GM23248 (cell line): ENCODE data around the gene TRMT44. TPM values are rescaled to one million over a fixed set of nuclear protein-coding genes. Genes with fewer than 3 reads are reported as not detected.
A peak's percentile ranks its signal among the peaks of the same experiment; 100 is the strongest.

ENCODE experiments used
- DNase-seq: peaks from one replicate; pipeline ENCODE4 v3.0.0-alpha.2; 2015
- H2AFZ ChIP-seq: fragments of 200-600 bp; sonication (generic); 2 replicates; pipeline ENCODE4 v1.6.1; 2016; ENCODE audit warnings: antibody characterized with exemption
- H3F3A ChIP-seq: fragments of 200-600 bp; sonication (generic); 2 replicates; pipeline ENCODE4 v1.6.1; 2016; ENCODE audit warnings: mild to moderate bottlenecking, antibody characterized with exemption, mixed run types; ENCODE audit not compliant: insufficient read depth
- H3K27ac ChIP-seq: fragments of 200-600 bp; sonication (generic); 2 replicates; pipeline ENCODE4 v1.5.1; 2016; ENCODE audit warnings: mild to moderate bottlenecking
- H3K27me3 ChIP-seq: fragments of 200-600 bp; sonication (generic); replicated peaks from 2 replicates; pipeline ENCODE4 v1.6.1; 2016; ENCODE audit warnings: mild to moderate bottlenecking; ENCODE audit not compliant: insufficient read depth
- H3K36me3 ChIP-seq: fragments of 200-600 bp; sonication (generic); 2 replicates; pipeline ENCODE4 v1.6.1; 2016; ENCODE audit warnings: low read depth, mild to moderate bottlenecking
- H3K4me1 ChIP-seq: fragments of 200-600 bp; sonication (generic); 2 replicates; pipeline ENCODE4 v1.6.1; 2016; ENCODE audit warnings: mild to moderate bottlenecking; ENCODE audit not compliant: insufficient read depth
- H3K4me2 ChIP-seq: fragments of 200-600 bp; sonication (generic); one replicate; pipeline ENCODE4 v1.6.1; 2016; ENCODE audit warnings: mild to moderate bottlenecking; ENCODE audit not compliant: unreplicated experiment
- H3K4me3 ChIP-seq: fragments of 200-600 bp; sonication (generic); 2 replicates; pipeline ENCODE4 v1.5.1; 2016; ENCODE audit warnings: mild to moderate bottlenecking
- H3K79me2 ChIP-seq: fragments of 200-600 bp; sonication (generic); 2 replicates; pipeline ENCODE4 v1.6.1; 2016; ENCODE audit warnings: mild to moderate bottlenecking; ENCODE audit not compliant: insufficient read depth
- H3K9ac ChIP-seq: fragments of 200-600 bp; sonication (generic); 2 replicates; pipeline ENCODE4 v1.6.1; 2016; ENCODE audit warnings: mild to moderate bottlenecking
- H3K9me2 ChIP-seq: fragments of 200-600 bp; sonication (generic); 2 replicates; pipeline ENCODE4 v1.6.1; 2016; ENCODE audit warnings: mixed run types, mild to moderate bottlenecking, moderate library complexity; ENCODE audit not compliant: insufficient read depth
- H3K9me3 ChIP-seq: fragments of 200-600 bp; sonication (generic); one replicate; pipeline ENCODE4 v1.6.1; 2017; ENCODE audit warnings: low read depth
- H4K20me1 ChIP-seq: fragments of 200-600 bp; sonication (generic); 2 replicates; pipeline ENCODE4 v1.6.0; 2016; ENCODE audit not compliant: insufficient read depth
- EZH2 ChIP-seq: fragments of 200-600 bp; sonication (generic); IDR thresholded peaks from 2 replicates; pipeline ENCODE4 v1.6.1; 2018; ENCODE audit warnings: antibody characterized with exemption, mild to moderate bottlenecking; ENCODE audit not compliant: insufficient read depth, poor library complexity, severe bottlenecking
- EZH2phosphoT487 ChIP-seq: fragments of 200-600 bp; sonication (generic); IDR thresholded peaks from 2 replicates; pipeline ENCODE4 v1.6.1; 2018; ENCODE audit warnings: antibody characterized with exemption, moderate library complexity, mild to moderate bottlenecking, low read depth; ENCODE audit not compliant: insufficient read depth
- WGBS, 2 experiments: methylation state at CpG; one replicate each; pipeline ENCODE4 v1.1.6; 2015 to 2017; ENCODE audit warnings: low lambda C conversion rate in 2 of 2, low coverage in 1 of 2; ENCODE audit errors: missing lambda C conversion rate in 2 of 2; 5-methylcytosine and 5-hydroxymethylcytosine counted together
- in situ Hi-C: fragments of 300-500 bp; cut with MboI; formaldehyde crosslinking; loops from 2 replicates; pipeline ENCODE4 v1.15.0; 2020
- polyA plus RNA-seq: library from polyadenylated mRNA; unstranded; fragments of >200 nt; fragmentation: Nextera tagmentation; extraction: Ambion mirVana; gene quantifications from 2 replicates; pipeline ENCODE4 v1.2.1, GENCODE V29; 2016
- total RNA-seq: library from RNA; depleted of rRNA; stranded (reverse); fragments of >200 nt; shearing (Covaris generic); gene quantifications from 2 replicates; pipeline ENCODE4 v1.2.3, GENCODE V29; 2014

The TRMT44 gene
- total and polyA plus RNA-seq, 2 experiments from 2014 or later: 4.1 to 12.0 TPM

DNA sequence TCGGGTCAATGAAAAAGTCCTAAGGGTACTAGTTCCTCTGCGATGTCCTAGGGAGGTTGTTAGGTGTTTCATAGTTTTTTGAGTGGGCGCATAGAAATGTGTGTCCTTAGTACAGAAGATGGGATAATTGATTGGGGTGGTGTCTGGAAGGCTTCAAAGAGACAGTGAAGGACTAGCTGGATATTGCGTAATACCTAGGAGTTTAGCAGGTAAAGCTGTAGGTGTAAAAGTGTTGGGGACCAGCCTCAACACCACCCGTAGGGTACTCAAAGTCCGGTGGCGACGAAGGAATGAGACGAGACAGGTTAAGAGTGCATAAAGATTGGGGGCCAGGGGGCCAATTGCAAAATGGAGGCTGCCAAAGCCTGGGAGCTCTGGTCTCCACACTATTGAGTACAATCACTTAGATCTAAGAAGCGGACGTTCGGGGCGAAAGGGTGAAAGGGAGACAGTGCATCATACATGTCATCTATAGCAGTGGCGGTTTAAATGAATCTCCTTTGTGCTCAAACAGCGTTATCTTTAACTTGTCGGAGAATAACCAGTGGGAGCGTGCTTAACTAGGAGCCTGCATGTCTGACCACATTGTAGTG, 1.0 kb downstream of the TRMT44 start:
- H3K4me3 ChIP-seq: peak overlapping the region; percentile 77
- no peaks in the 10 kb centered on the region for H4K20me1 ChIP-seq
- peak overlapping the region; percentile 71 for H3K4me2 ChIP-seq
- H3F3A ChIP-seq: peaks cover 15% of the 10 kb centered on the region
- H3K9me3 ChIP-seq: no peaks in the 10 kb centered on the region
- H3K9me2 ChIP-seq: no peaks in the 10 kb centered on the region
- peak overlapping the region; percentile 89 for H3K9ac ChIP-seq
- no peaks in the 10 kb centered on the region for H3K27me3 ChIP-seq
- in situ Hi-C loops: no loop called here
- H3K36me3 ChIP-seq: no peaks in the 10 kb centered on the region
- peak overlapping the region; percentile 78 for H2AFZ ChIP-seq
- 54 to 55% methylated on average over 17 of the region's 17 CpGs for WGBS, 2 experiments
- no peak overlapping the region for H3K27ac ChIP-seq
- H3K4me1 ChIP-seq: peaks cover 22% of the 10 kb centered on the region
- H3K79me2 ChIP-seq: peaks cover 89% of the 10 kb centered on the region
- no peak for DNase-seq
- no peak for TF ChIP-seq EZH2
- TF ChIP-seq EZH2phosphoT487: no peak

DNA sequence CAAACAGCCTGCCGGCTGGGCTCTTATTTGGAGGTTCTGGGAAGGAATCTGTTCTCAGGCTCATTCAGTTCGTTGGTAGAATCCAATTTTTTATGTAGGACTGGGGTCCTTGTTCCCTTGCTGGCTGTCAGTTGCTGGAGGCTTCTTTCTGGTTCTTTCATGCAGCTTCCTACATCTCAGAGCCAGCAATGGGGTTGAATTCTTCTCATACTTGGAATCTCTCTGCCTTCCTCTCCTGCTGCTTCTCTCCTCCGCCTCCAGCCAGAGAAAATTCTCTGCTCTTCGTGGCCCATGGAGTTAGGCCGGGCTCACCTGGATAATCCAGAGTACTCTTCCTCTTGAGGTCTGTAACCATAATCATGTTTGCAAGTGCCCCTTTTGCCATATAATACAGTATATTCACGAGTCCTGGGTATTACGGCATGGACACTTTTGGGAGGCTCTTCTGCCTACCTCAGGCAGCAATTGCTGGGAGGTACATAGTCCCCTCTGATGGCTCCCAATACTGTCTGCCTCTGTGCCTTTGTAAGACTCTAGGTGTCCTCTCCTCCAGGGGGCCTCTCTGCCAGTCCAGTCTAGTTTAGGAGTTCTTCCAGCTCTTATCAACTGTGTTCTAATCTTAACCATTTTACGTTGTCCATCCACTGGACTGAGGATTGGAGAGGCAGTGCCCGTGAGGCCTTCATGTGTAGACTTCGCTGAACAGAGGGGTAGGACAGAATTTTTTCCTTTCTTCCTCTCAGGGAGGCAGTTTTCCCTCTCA, 2.2 kb downstream of the TRMT44 start:
- Histone ChIP-seq H3K4me1 (peaks cover 22% of the 10 kb centered on the region), H2AFZ (no peak overlapping the region), H3K4me3 (peak overlapping the region; percentile 77), H3K9me2 (no peaks in the 10 kb centered on the region), H3K79me2 (peaks cover 80% of the 10 kb centered on the region), H3F3A (peaks cover 15% of the 10 kb centered on the region), H3K36me3 (no peaks in the 10 kb centered on the region), H3K9me3 (no peaks in the 10 kb centered on the region), H3K9ac (peak overlapping the region; percentile 89; the same call in 1 of the 2 replicates), H3K27me3 (no peaks in the 10 kb centered on the region), H3K4me2 (peak overlapping the region; percentile 71), H4K20me1 (no peaks in the 10 kb centered on the region), H3K27ac (no peak overlapping the region)
- 80 to 83% methylated on average over 10 of the region's 10 CpGs for WGBS, 2 experiments
- TF ChIP-seq EZH2: no peak
- TF ChIP-seq EZH2phosphoT487: no peak
- DNase-seq: no peak
- in situ Hi-C loops: no loop called here

DNA sequence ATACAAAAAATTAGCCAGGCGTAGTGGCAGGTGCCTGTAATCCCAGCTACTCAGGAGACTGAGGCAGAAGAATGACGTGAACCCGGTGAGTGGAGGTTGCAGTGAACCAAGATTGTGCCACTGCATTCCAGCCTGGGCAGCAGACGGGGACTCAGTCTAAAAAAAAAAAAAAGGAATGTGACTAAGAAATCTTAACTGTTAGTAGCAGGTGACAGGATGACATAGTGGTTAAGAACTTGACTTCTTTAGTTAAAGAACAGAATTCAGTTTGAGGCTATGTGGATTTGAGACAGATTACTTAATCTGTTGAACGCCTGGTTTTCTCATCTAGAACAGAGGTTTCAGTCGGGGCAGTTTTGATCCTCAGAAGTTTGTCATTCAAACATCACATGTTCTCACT, 3.2 kb downstream of the TRMT44 start:
- Histone ChIP-seq H3K9ac (no peak overlapping the region), H3K4me1 (peaks cover 22% of the 10 kb centered on the region), H3K79me2 (peaks cover 70% of the 10 kb centered on the region), H3F3A (peaks cover 15% of the 10 kb centered on the region), H4K20me1 (no peaks in the 10 kb centered on the region), H3K9me2 (no peaks in the 10 kb centered on the region), H2AFZ (no peak overlapping the region), H3K27me3 (no peaks in the 10 kb centered on the region), H3K4me3 (no peak overlapping the region), H3K36me3 (no peaks in the 10 kb centered on the region), H3K9me3 (no peaks in the 10 kb centered on the region), H3K4me2 (no peak overlapping the region), H3K27ac (no peak overlapping the region)
- in situ Hi-C loops: no loop called here
- WGBS, 2 experiments: 62 to 72% methylated on average over 6 of the region's 6 CpGs
- TF ChIP-seq EZH2: no peak
- TF ChIP-seq EZH2phosphoT487: no peak
- no peak for DNase-seq

DNA sequence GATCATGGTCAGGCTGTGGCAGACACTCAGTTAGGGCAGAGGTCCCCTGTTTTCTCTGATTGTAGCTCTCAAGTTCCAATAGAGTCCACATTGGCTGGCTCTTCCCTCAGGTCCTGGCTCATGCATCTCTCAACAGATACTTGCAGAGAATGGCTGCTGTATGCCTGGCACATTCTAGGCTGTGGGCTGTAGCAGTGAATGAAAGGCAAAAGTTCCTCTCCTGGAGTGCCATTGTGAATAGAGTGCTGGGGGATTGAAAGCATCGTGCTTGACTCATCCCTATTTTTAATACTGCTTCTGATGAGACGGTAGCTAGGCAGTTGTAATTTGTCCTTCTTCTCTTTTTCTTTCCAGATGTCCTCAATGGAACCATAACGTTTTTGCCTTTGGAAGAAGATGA, 5.5 kb downstream of the TRMT44 start:
- DNase-seq: no peak
- Histone ChIP-seq H3K27ac (no peak overlapping the region), H3K4me3 (no peak overlapping the region), H3K79me2 (peaks cover 54% of the 10 kb centered on the region), H3K9me3 (no peaks in the 10 kb centered on the region), H4K20me1 (no peaks in the 10 kb centered on the region), H2AFZ (no peak overlapping the region), H3K27me3 (no peaks in the 10 kb centered on the region), H3K9ac (no peak overlapping the region), H3K4me1 (peaks cover 12% of the 10 kb centered on the region; the same call in 1 of the 2 replicates), H3F3A (no peaks in the 10 kb centered on the region), H3K9me2 (no peaks in the 10 kb centered on the region), H3K36me3 (0 out of 2 replicates have a peak, but pooled peaks cover 10% of the 10 kb centered on the region), H3K4me2 (no peak overlapping the region)
- in situ Hi-C loops: no loop called here
- no peak for TF ChIP-seq EZH2
- TF ChIP-seq EZH2phosphoT487: no peak
- whole genome bisulfite sequencing, 2 experiments: 60 to 64% methylated on average over 3 of the region's 3 CpGs
